AG10803 (cell line): ENCODE measurements around the gene PLSCR1.
"Not testable (repeated sequence)": the region's sequence is repeated elsewhere in the genome, so short reads cannot be mapped to it uniquely, and the experiment has no call there.

Experiments
- DNase-seq: peaks from one replicate; pipeline ENCODE4 v3.0.0; 2010; ENCODE audit warnings: low read depth
- H3K4me3 ChIP-seq: 2 replicates; pipeline ENCODE4 v1.5.1; 2011; ENCODE audit warnings: mild to moderate bottlenecking, low read length, control low read depth
- CTCF ChIP-seq: conservative IDR thresholded peaks from 2 replicates; pipeline ENCODE4 v1.5.1; 2011; ENCODE audit warnings: mild to moderate bottlenecking, low read length, control low read depth, inconsistent platforms

PLSCR1 gene

GRCh38 chr3:146504498-146505197, 39.8 kb downstream of the PLSCR1 start:
- no peak overlapping the region for H3K4me3 ChIP-seq
- DNase-seq = no peak
- no peak for TF ChIP-seq CTCF

- DNase-seq = peak; percentile 94
- no peak overlapping the region; the same call in 1 of the 2 replicates for H3K4me3 ChIP-seq
- peak; percentile 6; the same call in 1 of the 2 replicates for TF ChIP-seq CTCF
Observed at GRCh38 chr3:146503461-146504202, 40.8 kb downstream of the PLSCR1 start.

- no peak for DNase-seq
- no peak for TF ChIP-seq CTCF
- H3K4me3 ChIP-seq = no peak overlapping the region
Observed at GRCh38 chr3:146502887-146503460, 41.4 kb downstream of the PLSCR1 start.

GRCh38 chr3:146501752-146502151, 42.7 kb downstream of the PLSCR1 start:
- no peak for TF ChIP-seq CTCF
- no peak for DNase-seq
- no peak overlapping the region for H3K4me3 ChIP-seq

GRCh38 chr3:146499701-146500100, 44.7 kb downstream of the PLSCR1 start:
- no peak for DNase-seq
- no peak overlapping the region for H3K4me3 ChIP-seq
- no peak for TF ChIP-seq CTCF

GRCh38 chr3:146498002-146498736, 46.2 kb downstream of the PLSCR1 start:
- no peak for TF ChIP-seq CTCF
- no peak overlapping the region for H3K4me3 ChIP-seq
- no peak for DNase-seq

- not testable (repeated sequence) for DNase-seq
Observed at GRCh38 chr3:146497145-146497843, 47.1 kb downstream of the PLSCR1 start.

More at GRCh38 chr3:146497145-146497843, 47.1 kb downstream of the PLSCR1 start:
- not testable (repeated sequence) for H3K4me3 ChIP-seq
